ENCODE data around the gene PHC2. TPM values are rescaled to one million over a fixed set of nuclear protein-coding genes. Genes with fewer than 3 reads are reported as not detected.

The PHC2 gene
- total and polyA plus RNA-seq, 9 donors: 53.1 to 77.9 (median 69.4) TPM

- H3K9me3 ChIP-seq (replicated peaks; ENCODE audit: control insufficient read depth, low read depth, low read length): no peaks in the 10 kb centered on the region
- H3K27me3 ChIP-seq (ENCODE audit: control insufficient read depth, insufficient read depth, low read length): no peaks in the 10 kb centered on the region
- H3K36me3 ChIP-seq (ENCODE audit: control insufficient read depth, insufficient read depth, low read length): no peaks in the 10 kb centered on the region
- H3K4me3 ChIP-seq (ENCODE audit: low read length): no peak overlapping the region
- peak overlapping the region; percentile 91 for H3K27ac ChIP-seq (ENCODE audit: low read length)
- peaks cover 39% of the 10 kb centered on the region for H3K4me1 ChIP-seq (ENCODE audit: control insufficient read depth, insufficient read depth, low read length)
- 87% methylated on average over 4 of the region's 4 CpGs for WGBS (ENCODE audit: insufficient coverage)
- no peak for DNase-seq
Measured at GRCh38 chr1:33381977-33382376, 48.9 kb downstream of the PHC2 start.

- Histone ChIP-seq H3K27me3 (ENCODE audit: control insufficient read depth, insufficient read depth, low read length) (no peaks in the 10 kb centered on the region), H3K36me3 (ENCODE audit: control insufficient read depth, insufficient read depth, low read length) (no peaks in the 10 kb centered on the region), H3K27ac (ENCODE audit: low read length) (no peak overlapping the region), H3K4me3 (ENCODE audit: low read length) (no peak overlapping the region), H3K9me3 (replicated peaks; ENCODE audit: control insufficient read depth, low read depth, low read length) (no peaks in the 10 kb centered on the region), H3K4me1 (ENCODE audit: control insufficient read depth, insufficient read depth, low read length) (peaks cover 39% of the 10 kb centered on the region)
- DNase-seq: no peak
- WGBS (ENCODE audit: insufficient coverage): 96% methylated on average over 2 of the region's 2 CpGs
Measured at GRCh38 chr1:33380811-33381210, 50.1 kb downstream of the PHC2 start.

GRCh38 chr1:33379631-33380354, 51.1 kb downstream of the PHC2 start:
- H3K4me3 ChIP-seq (ENCODE audit: low read length): no peak overlapping the region
- peaks cover 38% of the 10 kb centered on the region for H3K4me1 ChIP-seq (ENCODE audit: control insufficient read depth, insufficient read depth, low read length)
- 52% methylated on average over 10 of the region's 10 CpGs for WGBS (ENCODE audit: insufficient coverage)
- no peak for DNase-seq
- peaks cover 4% of the 10 kb centered on the region for H3K36me3 ChIP-seq (ENCODE audit: control insufficient read depth, insufficient read depth, low read length)
- no peak overlapping the region for H3K27ac ChIP-seq (ENCODE audit: low read length)
- H3K9me3 ChIP-seq (replicated peaks; ENCODE audit: control insufficient read depth, low read depth, low read length): no peaks in the 10 kb centered on the region
- no peaks in the 10 kb centered on the region for H3K27me3 ChIP-seq (ENCODE audit: control insufficient read depth, insufficient read depth, low read length)

GRCh38 chr1:33378976-33379375, 51.9 kb downstream of the PHC2 start:
- H3K27ac ChIP-seq (ENCODE audit: low read length): no peak overlapping the region
- H3K4me3 ChIP-seq (ENCODE audit: low read length): no peak overlapping the region
- H3K36me3 ChIP-seq (ENCODE audit: control insufficient read depth, insufficient read depth, low read length): peaks cover 4% of the 10 kb centered on the region
- DNase-seq: no peak
- no peaks in the 10 kb centered on the region for H3K9me3 ChIP-seq (replicated peaks; ENCODE audit: control insufficient read depth, low read depth, low read length)
- H3K4me1 ChIP-seq (ENCODE audit: control insufficient read depth, insufficient read depth, low read length): peaks cover 32% of the 10 kb centered on the region
- WGBS (ENCODE audit: insufficient coverage): no CpG with 5 or more reads among the region's 5 CpGs
- H3K27me3 ChIP-seq (ENCODE audit: control insufficient read depth, insufficient read depth, low read length): no peaks in the 10 kb centered on the region

- Histone ChIP-seq H3K9me3 (replicated peaks; ENCODE audit: control insufficient read depth, low read depth, low read length) (no peaks in the 10 kb centered on the region), H3K36me3 (ENCODE audit: control insufficient read depth, insufficient read depth, low read length) (peaks cover 4% of the 10 kb centered on the region), H3K4me3 (ENCODE audit: low read length) (no peak overlapping the region), H3K4me1 (ENCODE audit: control insufficient read depth, insufficient read depth, low read length) (peaks cover 27% of the 10 kb centered on the region), H3K27me3 (ENCODE audit: control insufficient read depth, insufficient read depth, low read length) (no peaks in the 10 kb centered on the region), H3K27ac (ENCODE audit: low read length) (no peak overlapping the region)
- no CpG with 5 or more reads among the region's 1 CpG for WGBS (ENCODE audit: insufficient coverage)
- no peak for DNase-seq
Measured at GRCh38 chr1:33378524-33378923, 52.4 kb downstream of the PHC2 start.

- Histone ChIP-seq H3K4me1 (ENCODE audit: control insufficient read depth, insufficient read depth, low read length) (peaks cover 21% of the 10 kb centered on the region), H3K4me3 (ENCODE audit: low read length) (no peak overlapping the region), H3K9me3 (replicated peaks; ENCODE audit: control insufficient read depth, low read depth, low read length) (no peaks in the 10 kb centered on the region), H3K36me3 (ENCODE audit: control insufficient read depth, insufficient read depth, low read length) (peaks cover 4% of the 10 kb centered on the region), H3K27ac (ENCODE audit: low read length) (no peak overlapping the region), H3K27me3 (ENCODE audit: control insufficient read depth, insufficient read depth, low read length) (no peaks in the 10 kb centered on the region)
- DNase-seq: no peak
- no CpG with 5 or more reads among the region's 1 CpG for WGBS (ENCODE audit: insufficient coverage)
Measured at GRCh38 chr1:33377756-33378155, 53.1 kb downstream of the PHC2 start.

- Histone ChIP-seq H3K36me3 (ENCODE audit: control insufficient read depth, insufficient read depth, low read length) (peaks cover 4% of the 10 kb centered on the region), H3K9me3 (replicated peaks; ENCODE audit: control insufficient read depth, low read depth, low read length) (no peaks in the 10 kb centered on the region), H3K27ac (ENCODE audit: low read length) (no peak overlapping the region), H3K4me1 (ENCODE audit: control insufficient read depth, insufficient read depth, low read length) (peaks cover 13% of the 10 kb centered on the region), H3K4me3 (ENCODE audit: low read length) (no peak overlapping the region), H3K27me3 (ENCODE audit: control insufficient read depth, insufficient read depth, low read length) (no peaks in the 10 kb centered on the region)
- 100% methylated on average over 1 of the region's 1 CpG for WGBS (ENCODE audit: insufficient coverage)
- DNase-seq: no peak
Measured at GRCh38 chr1:33377013-33377412, 53.9 kb downstream of the PHC2 start.

GRCh38 chr1:33375316-33375715, 55.6 kb downstream of the PHC2 start:
- H3K36me3 ChIP-seq (ENCODE audit: control insufficient read depth, insufficient read depth, low read length): peaks cover 4% of the 10 kb centered on the region
- H3K27ac ChIP-seq (ENCODE audit: low read length): no peak overlapping the region
- no peak for DNase-seq
- no peak overlapping the region for H3K4me3 ChIP-seq (ENCODE audit: low read length)
- H3K27me3 ChIP-seq (ENCODE audit: control insufficient read depth, insufficient read depth, low read length): no peaks in the 10 kb centered on the region
- H3K9me3 ChIP-seq (replicated peaks; ENCODE audit: control insufficient read depth, low read depth, low read length): no peaks in the 10 kb centered on the region
- peaks cover 14% of the 10 kb centered on the region for H3K4me1 ChIP-seq (ENCODE audit: control insufficient read depth, insufficient read depth, low read length)
- WGBS (ENCODE audit: insufficient coverage): 92% methylated on average over 6 of the region's 9 CpGs

GRCh38 chr1:33374336-33375105, 56.4 kb downstream of the PHC2 start:
- Histone ChIP-seq H3K27me3 (ENCODE audit: control insufficient read depth, insufficient read depth, low read length) (no peaks in the 10 kb centered on the region), H3K4me3 (ENCODE audit: low read length) (no peak overlapping the region), H3K36me3 (ENCODE audit: control insufficient read depth, insufficient read depth, low read length) (peaks cover 4% of the 10 kb centered on the region), H3K4me1 (ENCODE audit: control insufficient read depth, insufficient read depth, low read length) (peaks cover 15% of the 10 kb centered on the region), H3K27ac (ENCODE audit: low read length) (no peak overlapping the region), H3K9me3 (replicated peaks; ENCODE audit: control insufficient read depth, low read depth, low read length) (no peaks in the 10 kb centered on the region)
- DNase-seq: peak; percentile 65
- WGBS (ENCODE audit: insufficient coverage): 60% methylated on average over 4 of the region's 5 CpGs

GRCh38 chr1:33373606-33374005, 57.3 kb downstream of the PHC2 start:
- no peak for DNase-seq
- WGBS (ENCODE audit: insufficient coverage): 69% methylated on average over 4 of the region's 4 CpGs
- H3K9me3 ChIP-seq (replicated peaks; ENCODE audit: control insufficient read depth, low read depth, low read length): no peaks in the 10 kb centered on the region
- H3K4me3 ChIP-seq (ENCODE audit: low read length): no peak overlapping the region
- H3K36me3 ChIP-seq (ENCODE audit: control insufficient read depth, insufficient read depth, low read length): peaks cover 4% of the 10 kb centered on the region
- no peak overlapping the region for H3K27ac ChIP-seq (ENCODE audit: low read length)
- peaks cover 14% of the 10 kb centered on the region for H3K4me1 ChIP-seq (ENCODE audit: control insufficient read depth, insufficient read depth, low read length)
- no peaks in the 10 kb centered on the region for H3K27me3 ChIP-seq (ENCODE audit: control insufficient read depth, insufficient read depth, low read length)
